ENCODE results near the gene CCDC83. TPM values are rescaled to one million over a fixed set of nuclear protein-coding genes. Genes with fewer than 3 reads are reported as not detected.

Gene CCDC83
- total RNA-seq, 1 donor = not detected

DNA sequence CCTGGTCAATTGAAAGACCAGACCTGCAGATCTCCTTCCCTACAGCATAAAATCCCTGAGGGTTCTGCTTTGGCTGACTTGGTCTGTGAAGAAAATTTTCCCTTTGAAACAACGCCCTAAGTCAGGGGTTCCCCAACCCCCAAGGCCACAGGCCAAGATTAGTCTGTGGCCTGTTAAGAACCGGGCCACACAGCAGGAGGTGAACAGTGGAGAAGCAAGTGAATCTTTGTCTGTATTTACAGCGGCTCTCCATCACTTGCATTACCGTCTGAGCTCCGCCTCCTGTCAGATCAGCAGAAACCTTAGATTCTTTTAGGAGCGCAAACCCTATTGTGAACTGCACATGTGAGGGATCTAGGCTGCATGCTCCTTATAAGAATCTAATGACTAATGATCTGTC, 38.2 kb downstream of the CCDC83 start:
- H3K4me3 ChIP-seq (ENCODE audit: low read depth, low read length) = no peak overlapping the region
- TF ChIP-seq, protein P1, sequence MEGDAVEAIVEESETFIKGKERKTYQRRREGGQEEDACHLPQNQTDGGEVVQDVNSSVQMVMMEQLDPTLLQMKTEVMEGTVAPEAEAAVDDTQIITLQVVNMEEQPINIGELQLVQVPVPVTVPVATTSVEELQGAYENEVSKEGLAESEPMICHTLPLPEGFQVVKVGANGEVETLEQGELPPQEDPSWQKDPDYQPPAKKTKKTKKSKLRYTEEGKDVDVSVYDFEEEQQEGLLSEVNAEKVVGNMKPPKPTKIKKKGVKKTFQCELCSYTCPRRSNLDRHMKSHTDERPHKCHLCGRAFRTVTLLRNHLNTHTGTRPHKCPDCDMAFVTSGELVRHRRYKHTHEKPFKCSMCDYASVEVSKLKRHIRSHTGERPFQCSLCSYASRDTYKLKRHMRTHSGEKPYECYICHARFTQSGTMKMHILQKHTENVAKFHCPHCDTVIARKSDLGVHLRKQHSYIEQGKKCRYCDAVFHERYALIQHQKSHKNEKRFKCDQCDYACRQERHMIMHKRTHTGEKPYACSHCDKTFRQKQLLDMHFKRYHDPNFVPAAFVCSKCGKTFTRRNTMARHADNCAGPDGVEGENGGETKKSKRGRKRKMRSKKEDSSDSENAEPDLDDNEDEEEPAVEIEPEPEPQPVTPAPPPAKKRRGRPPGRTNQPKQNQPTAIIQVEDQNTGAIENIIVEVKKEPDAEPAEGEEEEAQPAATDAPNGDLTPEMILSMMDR (IDR thresholded peaks at IDR 0.05; ENCODE audit: insufficient read depth, low read depth, low read length) = no peak
- no peak for DNase-seq (ENCODE audit: low read depth)

DNA sequence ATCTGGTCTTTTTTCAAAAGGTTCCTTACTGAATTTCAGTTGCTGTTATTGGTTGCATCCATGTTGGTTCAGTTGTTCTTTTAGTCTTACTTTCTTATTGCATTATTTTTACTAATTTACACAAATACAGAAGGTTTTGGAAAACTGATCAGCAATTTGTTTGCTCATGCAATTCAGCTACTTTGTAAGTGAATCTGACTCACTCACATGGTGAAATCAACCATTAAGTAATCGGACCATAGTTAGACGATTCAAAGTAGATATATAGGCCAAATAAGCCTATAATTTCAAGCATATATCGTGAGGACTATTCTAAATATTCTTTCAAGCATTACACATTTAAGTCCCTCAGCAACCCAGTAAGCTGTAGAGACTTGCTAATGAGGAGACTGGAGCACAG, 41.7 kb downstream of the CCDC83 start:
- DNase-seq (ENCODE audit: low read depth) = no peak
- TF ChIP-seq, protein P1 (IDR thresholded peaks at IDR 0.05; ENCODE audit: insufficient read depth, low read depth, low read length) = no peak
- no peak overlapping the region for H3K4me3 ChIP-seq (ENCODE audit: low read depth, low read length)

DNA sequence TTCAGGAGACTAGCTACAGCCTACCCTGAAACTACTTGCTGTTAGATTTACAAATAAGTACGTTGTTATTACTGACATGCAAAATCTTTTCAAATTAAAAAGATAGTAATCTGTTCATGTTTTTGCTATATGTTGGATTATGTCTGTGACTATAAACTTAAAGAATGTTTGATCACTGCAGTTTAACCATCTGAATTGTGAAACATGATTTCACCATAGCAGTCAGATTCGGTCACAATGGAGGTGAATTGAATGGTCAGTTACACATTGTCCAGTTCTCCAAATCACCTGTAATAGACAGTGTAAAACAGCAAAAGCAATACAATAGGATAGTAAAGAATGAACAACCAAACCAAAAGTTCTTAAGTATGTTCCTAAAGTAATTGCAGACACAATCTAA, 43.3 kb downstream of the CCDC83 start:
- TF ChIP-seq, protein P1 (IDR thresholded peaks at IDR 0.05; ENCODE audit: insufficient read depth, low read depth, low read length) = no peak
- no peak overlapping the region for H3K4me3 ChIP-seq (ENCODE audit: low read depth, low read length)
- DNase-seq (ENCODE audit: low read depth) = no peak

DNA sequence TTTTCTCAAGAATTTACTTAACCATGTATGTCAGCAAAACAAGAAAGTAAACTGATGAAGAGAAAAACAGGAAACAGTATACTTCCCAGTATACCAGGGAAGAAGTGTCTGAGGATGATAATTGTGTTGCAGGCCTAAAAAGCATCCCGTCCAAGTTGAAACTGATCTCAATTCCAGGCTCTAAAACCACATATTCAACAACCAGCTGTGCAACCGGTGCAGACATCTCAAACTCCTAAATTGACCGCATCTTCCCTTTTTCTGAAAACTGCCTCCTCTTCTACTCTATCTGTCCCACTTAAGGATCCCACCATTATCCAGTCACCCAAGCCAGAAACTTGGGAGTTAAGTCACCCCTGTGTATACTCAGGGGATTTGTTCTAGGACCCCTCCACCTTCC, 47.2 kb downstream of the CCDC83 start:
- no peak for DNase-seq (ENCODE audit: low read depth)
- no peak overlapping the region for H3K4me3 ChIP-seq (ENCODE audit: low read depth, low read length)
- TF ChIP-seq, protein P1 (IDR thresholded peaks at IDR 0.05; ENCODE audit: insufficient read depth, low read depth, low read length) = no peak

DNA sequence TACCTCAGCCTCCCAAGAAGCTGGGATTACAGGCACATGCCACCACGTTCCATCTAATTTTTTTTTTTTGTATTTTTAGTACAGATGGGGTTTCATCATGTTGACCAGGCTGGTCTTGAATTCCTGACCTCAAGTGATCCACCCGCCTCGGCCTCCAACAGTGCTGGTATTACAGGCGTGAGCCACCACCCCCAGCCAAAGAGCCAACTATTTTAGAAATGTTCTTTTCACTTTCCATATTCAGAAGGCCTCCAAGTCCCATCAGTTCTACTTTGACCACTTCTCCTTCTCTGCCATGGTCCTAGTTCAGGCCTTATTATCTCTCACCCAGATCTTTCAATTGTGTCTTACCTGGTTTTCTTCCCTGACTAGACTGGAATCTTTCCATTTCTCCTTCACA, 48.2 kb downstream of the CCDC83 start:
- no peak overlapping the region for H3K4me3 ChIP-seq (ENCODE audit: low read depth, low read length)
- TF ChIP-seq, protein P1 (IDR thresholded peaks at IDR 0.05; ENCODE audit: insufficient read depth, low read depth, low read length) = no peak
- DNase-seq (ENCODE audit: low read depth) = no peak

DNA sequence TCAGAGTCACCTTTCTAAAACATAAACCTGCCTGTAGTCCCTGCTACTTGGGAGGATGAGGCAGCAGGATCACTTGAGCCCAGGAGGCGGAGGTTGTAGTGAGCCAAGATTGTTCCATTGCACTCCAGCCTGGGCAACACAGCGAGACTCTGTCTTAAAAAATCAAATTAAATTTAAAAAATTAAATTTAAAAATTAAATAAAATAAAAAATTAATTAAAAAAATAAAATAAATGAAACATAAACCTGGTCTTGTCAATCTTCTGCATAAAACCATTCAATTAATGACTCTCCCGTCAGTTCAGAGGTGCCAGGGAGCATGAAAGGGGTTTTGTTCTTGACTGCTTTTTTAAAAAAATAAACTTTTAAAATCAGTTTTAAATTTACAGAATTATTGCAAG, 48.6 kb downstream of the CCDC83 start:
- DNase-seq (ENCODE audit: low read depth) = no peak
- TF ChIP-seq, protein P1 (IDR thresholded peaks at IDR 0.05; ENCODE audit: insufficient read depth, low read depth, low read length) = no peak
- H3K4me3 ChIP-seq (ENCODE audit: low read depth, low read length) = no peak overlapping the region

DNA sequence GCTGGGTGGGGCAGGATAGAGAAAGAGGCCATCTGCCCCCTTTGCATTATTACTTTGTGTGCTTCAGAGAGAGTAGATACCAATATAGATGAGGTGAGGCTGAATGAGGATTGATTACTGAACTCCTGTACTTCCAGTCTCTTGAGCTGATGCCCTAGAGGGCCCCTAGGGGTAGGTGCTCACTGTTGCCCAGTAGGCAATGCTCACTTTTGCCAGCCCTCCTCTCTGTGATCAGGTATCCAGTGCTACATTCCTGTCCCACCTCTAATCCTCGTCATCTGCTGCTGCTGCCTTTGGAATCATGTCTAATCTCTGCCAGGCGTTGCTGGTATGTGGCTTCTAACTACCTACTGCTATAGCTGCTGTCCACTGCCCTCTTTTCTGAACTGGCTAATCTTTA, 57.2 kb downstream of the CCDC83 start:
- TF ChIP-seq, protein P1 (IDR thresholded peaks at IDR 0.05; ENCODE audit: insufficient read depth, low read depth, low read length) = no peak
- DNase-seq (ENCODE audit: low read depth) = no peak
- no peak overlapping the region for H3K4me3 ChIP-seq (ENCODE audit: low read depth, low read length)
